Measurements from ENCODE around the gene ZNF680. TPM values are rescaled to one million over a fixed set of nuclear protein-coding genes. Genes with fewer than 3 reads are reported as not detected.

ZNF680 gene
- total RNA-seq, 2 experiments from 2014 or later: 48.4 to 62.6 TPM

DNA sequence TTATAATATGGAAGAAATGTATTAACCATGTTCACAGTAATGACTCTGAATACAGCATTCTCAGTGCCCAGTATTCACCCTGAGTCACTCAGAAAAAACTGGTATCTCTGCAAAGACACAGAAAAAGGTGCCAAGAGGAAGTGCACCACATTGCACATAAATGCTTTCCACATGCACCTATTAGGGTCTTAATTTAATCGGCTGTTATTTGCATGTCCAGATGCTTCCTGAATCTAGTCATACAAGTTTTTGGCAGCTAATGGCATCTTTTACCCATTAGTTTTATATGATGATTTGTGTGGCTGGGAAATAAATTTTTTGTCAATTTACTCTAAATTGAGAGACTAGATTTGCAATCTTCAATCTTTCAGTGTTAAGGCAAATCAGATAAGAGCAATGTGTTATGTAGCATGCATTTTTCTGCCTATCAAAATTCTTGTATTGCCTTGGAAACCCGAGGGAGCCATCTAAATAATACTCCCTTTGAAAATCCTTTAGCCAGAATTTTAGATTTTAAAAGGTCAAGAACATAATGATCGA, 58.2 kb downstream of the ZNF680 start:
- CTCF ChIA-PET (ENCODE audit: unreplicated experiment): no interaction called here

GRCh38 chr7:64498270-64498669, 64.6 kb downstream of the ZNF680 start:
- no TSS peak for BruUV-seq (replicated peaks)
- H2AFZ ChIP-seq (ENCODE audit: low read length): no peak overlapping the region
- POLR2A ChIA-PET: no interaction called here
- no peaks in the 10 kb centered on the region for H3K9me3 ChIP-seq (ENCODE audit: low read length)
- TF ChIP-seq, protein P1, sequence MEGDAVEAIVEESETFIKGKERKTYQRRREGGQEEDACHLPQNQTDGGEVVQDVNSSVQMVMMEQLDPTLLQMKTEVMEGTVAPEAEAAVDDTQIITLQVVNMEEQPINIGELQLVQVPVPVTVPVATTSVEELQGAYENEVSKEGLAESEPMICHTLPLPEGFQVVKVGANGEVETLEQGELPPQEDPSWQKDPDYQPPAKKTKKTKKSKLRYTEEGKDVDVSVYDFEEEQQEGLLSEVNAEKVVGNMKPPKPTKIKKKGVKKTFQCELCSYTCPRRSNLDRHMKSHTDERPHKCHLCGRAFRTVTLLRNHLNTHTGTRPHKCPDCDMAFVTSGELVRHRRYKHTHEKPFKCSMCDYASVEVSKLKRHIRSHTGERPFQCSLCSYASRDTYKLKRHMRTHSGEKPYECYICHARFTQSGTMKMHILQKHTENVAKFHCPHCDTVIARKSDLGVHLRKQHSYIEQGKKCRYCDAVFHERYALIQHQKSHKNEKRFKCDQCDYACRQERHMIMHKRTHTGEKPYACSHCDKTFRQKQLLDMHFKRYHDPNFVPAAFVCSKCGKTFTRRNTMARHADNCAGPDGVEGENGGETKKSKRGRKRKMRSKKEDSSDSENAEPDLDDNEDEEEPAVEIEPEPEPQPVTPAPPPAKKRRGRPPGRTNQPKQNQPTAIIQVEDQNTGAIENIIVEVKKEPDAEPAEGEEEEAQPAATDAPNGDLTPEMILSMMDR (conservative IDR thresholded peaks at IDR 0.05; ENCODE audit: low read length): no peak
- TF ChIP-seq EZH2phosphoT487 (IDR thresholded peaks at IDR 0.05; ENCODE audit: borderline replicate concordance, low read depth, low read length): no peak
- intact Hi-C loops (cut with micrococcal nuclease; ENCODE audit: unreplicated experiment): no loop called here
- no peaks in the 10 kb centered on the region for H3K9me2 ChIP-seq (ENCODE audit: insufficient read depth, low read length)
- no peak overlapping the region for H3K4me2 ChIP-seq (ENCODE audit: low read length)
- CTCF ChIA-PET (ENCODE audit: unreplicated experiment): no interaction called here
- no peak overlapping the region for H3K4me3 ChIP-seq (ENCODE audit: low read depth, low read length, poor library complexity, severe bottlenecking)
- no peaks in the 10 kb centered on the region for H3K36me3 ChIP-seq (ENCODE audit: insufficient read depth, low read length)
- no peak for DNase-seq (ENCODE audit: low spot score)
- H3K4me1 ChIP-seq (ENCODE audit: insufficient read depth, low read length, poor library complexity, severe bottlenecking): no peaks in the 10 kb centered on the region
- H3K27ac ChIP-seq (ENCODE audit: low read depth, low read length, poor library complexity, severe bottlenecking): no peak overlapping the region
- H4K20me1 ChIP-seq (ENCODE audit: insufficient read depth, low read length): no peaks in the 10 kb centered on the region
- no peaks in the 10 kb centered on the region for H3K79me2 ChIP-seq (ENCODE audit: insufficient read depth, low read depth, low read length)

More for the DNA sequence above, 58.2 kb downstream of the ZNF680 start:
- intact Hi-C loops (cut with micrococcal nuclease; ENCODE audit: unreplicated experiment): no loop called here
- Histone ChIP-seq H3K9me2 (ENCODE audit: insufficient read depth, low read length) (no peaks in the 10 kb centered on the region), H3K36me3 (ENCODE audit: insufficient read depth, low read length) (peaks cover 36% of the 10 kb centered on the region), H3K4me2 (ENCODE audit: low read length) (peak overlapping the region; percentile 14; the same call in 1 of the 2 replicates), H3K4me3 (ENCODE audit: low read depth, low read length, poor library complexity, severe bottlenecking) (no peak overlapping the region), H3K79me2 (ENCODE audit: insufficient read depth, low read depth, low read length) (peaks cover 9% of the 10 kb centered on the region; the same call in 1 of the 2 replicates), H3K27ac (ENCODE audit: low read depth, low read length, poor library complexity, severe bottlenecking) (no peak overlapping the region), H2AFZ (ENCODE audit: low read length) (no peak overlapping the region), H4K20me1 (ENCODE audit: insufficient read depth, low read length) (no peaks in the 10 kb centered on the region), H3K9me3 (ENCODE audit: low read length) (peaks cover 35% of the 10 kb centered on the region; the same call in 1 of the 2 replicates), H3K4me1 (ENCODE audit: insufficient read depth, low read length, poor library complexity, severe bottlenecking) (peaks cover 14% of the 10 kb centered on the region)
- POLR2A ChIA-PET: interaction anchor here (0.9 to 2.6 kb wide), 2 partner anchors 10 to 14 kb away, joined by 4 to 18 read pairs; no protein-coding TSS in a partner anchor
- BruUV-seq (replicated peaks): no TSS peak
- DNase-seq (ENCODE audit: low spot score): peak; percentile 36
- TF ChIP-seq, protein P1 (conservative IDR thresholded peaks at IDR 0.05; ENCODE audit: low read length): no peak
- TF ChIP-seq EZH2phosphoT487 (IDR thresholded peaks at IDR 0.05; ENCODE audit: borderline replicate concordance, low read depth, low read length): no peak

- Histone ChIP-seq H3K9me3 (ENCODE audit: low read length) (no peaks in the 10 kb centered on the region), H3K4me1 (ENCODE audit: insufficient read depth, low read length, poor library complexity, severe bottlenecking) (no peaks in the 10 kb centered on the region), H4K20me1 (ENCODE audit: insufficient read depth, low read length) (no peaks in the 10 kb centered on the region), H3K27ac (ENCODE audit: low read depth, low read length, poor library complexity, severe bottlenecking) (no peak overlapping the region), H3K9me2 (ENCODE audit: insufficient read depth, low read length) (no peaks in the 10 kb centered on the region), H3K36me3 (ENCODE audit: insufficient read depth, low read length) (no peaks in the 10 kb centered on the region), H3K79me2 (ENCODE audit: insufficient read depth, low read depth, low read length) (no peaks in the 10 kb centered on the region), H3K4me2 (ENCODE audit: low read length) (no peak overlapping the region), H3K4me3 (ENCODE audit: low read depth, low read length, poor library complexity, severe bottlenecking) (no peak overlapping the region), H2AFZ (ENCODE audit: low read length) (no peak overlapping the region)
- no peak for DNase-seq (ENCODE audit: low spot score)
- intact Hi-C loops (cut with micrococcal nuclease; ENCODE audit: unreplicated experiment): no loop called here
- ChIA-PET CTCF (ENCODE audit: unreplicated experiment) (no interaction called here), POLR2A (interaction anchor here (0.6 kb wide), 1 partner anchor 32 kb away, joined by 3 read pairs; no protein-coding TSS in a partner anchor)
- TF ChIP-seq, protein P1 (conservative IDR thresholded peaks at IDR 0.05; ENCODE audit: low read length): no peak
- no peak for TF ChIP-seq EZH2phosphoT487 (IDR thresholded peaks at IDR 0.05; ENCODE audit: borderline replicate concordance, low read depth, low read length)
- no TSS peak for BruUV-seq (replicated peaks)
These were observed 67.9 kb downstream of the ZNF680 start for GRCh38 chr7:64494912-64495461.
